ENCODE results near the gene IQCK. TPM values are rescaled to one million over a fixed set of nuclear protein-coding genes. Genes with fewer than 3 reads are reported as not detected.

IQCK gene
- total and polyA plus RNA-seq, 2 experiments from 2014 or later, result 7.2 to 11.8 TPM

DNA sequence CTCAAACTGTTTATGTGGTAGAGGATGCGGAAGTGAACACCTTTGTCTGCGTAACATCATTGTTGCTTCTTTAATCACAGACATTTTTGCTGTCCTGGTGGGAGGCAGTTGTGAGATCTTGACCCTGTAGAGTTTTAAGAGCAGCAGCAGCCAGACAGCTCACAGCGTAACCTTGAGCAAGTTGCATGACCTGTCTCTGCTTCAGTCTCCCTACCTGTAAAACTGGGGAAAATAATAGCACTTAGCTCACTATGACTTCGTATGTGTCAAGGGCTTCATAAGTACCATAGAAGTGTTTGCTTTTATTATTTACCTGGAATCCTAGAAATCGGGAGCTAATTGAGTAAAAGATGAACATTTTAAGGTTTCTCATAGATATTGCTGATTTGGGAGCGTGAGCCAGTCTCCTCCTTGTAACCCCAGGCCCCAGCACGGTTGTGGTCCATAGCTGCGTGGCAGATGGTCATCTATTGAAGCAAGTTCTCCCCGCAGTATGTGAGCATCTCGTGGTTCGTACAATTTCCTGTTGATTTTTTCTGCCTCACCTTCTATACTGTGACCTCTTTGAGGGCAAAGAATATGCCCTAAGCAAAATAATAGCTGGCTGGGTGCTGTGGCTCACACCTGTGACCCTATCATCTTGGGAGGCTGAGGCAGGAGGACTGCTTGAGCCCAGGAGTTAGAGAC is 132.2 kb downstream of the IQCK start:
- 93% methylated on average over 11 of the region's 11 CpGs for WGBS (ENCODE audit: low lambda C conversion rate, missing lambda C conversion rate)
- TF ChIP-seq, protein P1, sequence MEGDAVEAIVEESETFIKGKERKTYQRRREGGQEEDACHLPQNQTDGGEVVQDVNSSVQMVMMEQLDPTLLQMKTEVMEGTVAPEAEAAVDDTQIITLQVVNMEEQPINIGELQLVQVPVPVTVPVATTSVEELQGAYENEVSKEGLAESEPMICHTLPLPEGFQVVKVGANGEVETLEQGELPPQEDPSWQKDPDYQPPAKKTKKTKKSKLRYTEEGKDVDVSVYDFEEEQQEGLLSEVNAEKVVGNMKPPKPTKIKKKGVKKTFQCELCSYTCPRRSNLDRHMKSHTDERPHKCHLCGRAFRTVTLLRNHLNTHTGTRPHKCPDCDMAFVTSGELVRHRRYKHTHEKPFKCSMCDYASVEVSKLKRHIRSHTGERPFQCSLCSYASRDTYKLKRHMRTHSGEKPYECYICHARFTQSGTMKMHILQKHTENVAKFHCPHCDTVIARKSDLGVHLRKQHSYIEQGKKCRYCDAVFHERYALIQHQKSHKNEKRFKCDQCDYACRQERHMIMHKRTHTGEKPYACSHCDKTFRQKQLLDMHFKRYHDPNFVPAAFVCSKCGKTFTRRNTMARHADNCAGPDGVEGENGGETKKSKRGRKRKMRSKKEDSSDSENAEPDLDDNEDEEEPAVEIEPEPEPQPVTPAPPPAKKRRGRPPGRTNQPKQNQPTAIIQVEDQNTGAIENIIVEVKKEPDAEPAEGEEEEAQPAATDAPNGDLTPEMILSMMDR (IDR thresholded peaks at IDR 0.05; ENCODE audit: poor library complexity), result no peak
- TF ChIP-seq EZH2 (IDR thresholded peaks at IDR 0.05; ENCODE audit: borderline replicate concordance) (no peak), EZH2phosphoT487 (IDR thresholded peaks at IDR 0.05; ENCODE audit: low read depth, severe bottlenecking, unreplicated experiment) (no peak)
- DNase-seq (ENCODE audit: low spot score), result no peak
- no peaks in the 10 kb centered on the region for H4K20me1 ChIP-seq (ENCODE audit: insufficient read depth, poor library complexity, severe bottlenecking)
- no peaks in the 10 kb centered on the region for H3K36me3 ChIP-seq (replicated peaks; ENCODE audit: insufficient read depth, low read depth)
- no peak overlapping the region for H2AFZ ChIP-seq
- no peaks in the 10 kb centered on the region for H3K9me3 ChIP-seq (ENCODE audit: low read depth)
- H3K27me3 ChIP-seq, result no peaks in the 10 kb centered on the region
- H3K27ac ChIP-seq, result no peak overlapping the region
- no peaks in the 10 kb centered on the region for H3K9me2 ChIP-seq (replicated peaks; ENCODE audit: insufficient read depth)
- H3K4me1 ChIP-seq (ENCODE audit: insufficient read depth), result no peaks in the 10 kb centered on the region
- no peak overlapping the region for H3K4me2 ChIP-seq
- H3K4me3 ChIP-seq, result no peak overlapping the region
- no peaks in the 10 kb centered on the region for H3K79me2 ChIP-seq

DNA sequence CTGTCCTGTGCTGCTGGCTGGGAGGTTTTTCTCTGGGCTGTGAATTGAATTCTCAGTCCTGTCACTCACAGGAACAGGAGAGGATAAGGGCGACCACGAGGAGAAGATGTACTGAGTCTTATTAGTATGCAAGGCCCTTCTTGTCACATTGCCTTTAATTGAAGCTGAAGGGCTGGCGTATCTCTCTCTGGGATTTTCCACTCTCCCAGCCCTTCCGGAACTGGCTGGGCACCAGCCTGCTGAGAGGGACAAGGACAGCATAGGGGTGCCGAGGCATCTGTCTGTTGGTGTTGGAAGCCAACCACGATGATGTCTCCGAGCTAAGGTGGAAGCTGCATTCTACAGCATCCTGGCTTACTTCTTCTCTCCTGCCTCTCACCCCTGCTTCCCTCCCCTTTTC is 133.4 kb downstream of the IQCK start:
- 88% methylated on average over 7 of the region's 7 CpGs for WGBS (ENCODE audit: low lambda C conversion rate, missing lambda C conversion rate)
- DNase-seq (ENCODE audit: low spot score), result no peak
- Histone ChIP-seq H3K9me3 (ENCODE audit: low read depth) (no peaks in the 10 kb centered on the region), H3K4me1 (ENCODE audit: insufficient read depth) (no peaks in the 10 kb centered on the region), H2AFZ (no peak overlapping the region), H3K9me2 (replicated peaks; ENCODE audit: insufficient read depth) (no peaks in the 10 kb centered on the region), H3K79me2 (no peaks in the 10 kb centered on the region), H3K36me3 (replicated peaks; ENCODE audit: insufficient read depth, low read depth) (no peaks in the 10 kb centered on the region), H3K27ac (no peak overlapping the region), H3K4me2 (no peak overlapping the region), H3K27me3 (no peaks in the 10 kb centered on the region), H3K4me3 (no peak overlapping the region), H4K20me1 (ENCODE audit: insufficient read depth, poor library complexity, severe bottlenecking) (no peaks in the 10 kb centered on the region)
- TF ChIP-seq EZH2 (IDR thresholded peaks at IDR 0.05; ENCODE audit: borderline replicate concordance) (no peak), EZH2phosphoT487 (IDR thresholded peaks at IDR 0.05; ENCODE audit: low read depth, severe bottlenecking, unreplicated experiment) (no peak)
- TF ChIP-seq, protein P1 (IDR thresholded peaks at IDR 0.05; ENCODE audit: poor library complexity), result no peak

DNA sequence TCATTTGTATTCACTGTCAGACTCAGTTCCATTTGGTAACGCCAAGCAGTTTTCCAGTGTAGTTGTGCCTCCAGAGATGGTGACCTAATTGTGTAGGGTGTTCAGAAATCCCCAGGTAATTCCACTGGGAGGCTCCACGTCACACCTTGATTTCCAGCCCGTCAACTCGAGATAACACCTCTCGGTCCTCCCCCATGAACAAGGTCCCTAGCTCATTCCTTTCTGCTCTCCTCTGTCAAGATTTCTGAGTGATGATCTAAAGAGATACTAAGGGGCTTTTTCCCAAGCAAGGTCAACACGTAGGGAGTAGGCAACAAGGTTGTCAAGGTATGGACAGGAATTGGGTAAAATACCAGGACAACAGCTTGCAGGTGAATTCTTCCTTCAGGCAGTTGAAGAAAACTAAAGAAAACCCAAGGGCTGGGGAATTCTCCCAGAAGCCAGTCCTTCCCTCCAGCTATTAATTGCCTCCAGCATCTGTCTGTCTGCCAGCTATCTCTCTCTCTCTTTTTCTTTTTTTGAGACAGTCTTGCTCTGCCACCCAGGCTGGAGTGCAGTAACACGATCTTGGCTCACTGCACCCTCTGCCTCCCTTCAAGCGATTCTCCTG is 135.2 kb downstream of the IQCK start:
- 72% methylated on average over 8 of the region's 8 CpGs for WGBS (ENCODE audit: low lambda C conversion rate, missing lambda C conversion rate)
- DNase-seq (ENCODE audit: low spot score), result no peak

More for the DNA sequence above, 135.2 kb downstream of the IQCK start:
- H3K27me3 ChIP-seq, result no peaks in the 10 kb centered on the region
- no peak overlapping the region for H3K4me3 ChIP-seq
- TF ChIP-seq EZH2 (IDR thresholded peaks at IDR 0.05; ENCODE audit: borderline replicate concordance) (no peak), EZH2phosphoT487 (IDR thresholded peaks at IDR 0.05; ENCODE audit: low read depth, severe bottlenecking, unreplicated experiment) (no peak)
- TF ChIP-seq, protein P1 (IDR thresholded peaks at IDR 0.05; ENCODE audit: poor library complexity), result no peak
- H3K79me2 ChIP-seq, result no peaks in the 10 kb centered on the region
- no peaks in the 10 kb centered on the region for H4K20me1 ChIP-seq (ENCODE audit: insufficient read depth, poor library complexity, severe bottlenecking)
- H3K9me3 ChIP-seq (ENCODE audit: low read depth), result no peaks in the 10 kb centered on the region
- no peak overlapping the region for H2AFZ ChIP-seq
- no peaks in the 10 kb centered on the region for H3K36me3 ChIP-seq (replicated peaks; ENCODE audit: insufficient read depth, low read depth)
- H3K4me2 ChIP-seq, result no peak overlapping the region
- no peak overlapping the region for H3K27ac ChIP-seq
- H3K4me1 ChIP-seq (ENCODE audit: insufficient read depth), result no peaks in the 10 kb centered on the region
- no peaks in the 10 kb centered on the region for H3K9me2 ChIP-seq (replicated peaks; ENCODE audit: insufficient read depth)

Data from hepatocyte (in vitro differentiated cells).